ENCODE data around the gene RUNX1.

RUNX1 gene

GRCh38 chr21:34979383-34979782, 69.7 kb downstream of the RUNX1 start:
- H3K4me3 ChIP-seq (ENCODE audit: low read length): no peak overlapping the region
- H3K79me2 ChIP-seq (ENCODE audit: low read length): peaks cover 5% of the 10 kb centered on the region; the same call in 1 of the 2 replicates
- no peak overlapping the region for H3K27ac ChIP-seq (ENCODE audit: low read length)
- no peak overlapping the region for H2AFZ ChIP-seq (ENCODE audit: low read depth, low read length)
- H3K27me3 ChIP-seq (ENCODE audit: low read depth, low read length): peaks cover 13% of the 10 kb centered on the region
- TF ChIP-seq EZH2phosphoT487 (IDR thresholded peaks at IDR 0.05; ENCODE audit: low read depth) (no peak), CTCF (IDR thresholded peaks at IDR 0.05; ENCODE audit: low read depth, low read length) (no peak)
- no peaks in the 10 kb centered on the region for H3K9me3 ChIP-seq (ENCODE audit: insufficient read depth, low read length)
- H4K20me1 ChIP-seq (ENCODE audit: insufficient read depth, low read length): peaks cover 68% of the 10 kb centered on the region
- no peak overlapping the region for H3K9ac ChIP-seq (ENCODE audit: low read length)
- no peak overlapping the region for H3K4me2 ChIP-seq (ENCODE audit: low read length)
- H3K36me3 ChIP-seq (replicated peaks; ENCODE audit: low read depth, low read length): peaks cover 9% of the 10 kb centered on the region
- H3K4me1 ChIP-seq (ENCODE audit: low read length): peaks cover 32% of the 10 kb centered on the region

GRCh38 chr21:34977333-34977732, 71.8 kb downstream of the RUNX1 start:
- no peak overlapping the region for H3K4me2 ChIP-seq (ENCODE audit: low read length)
- peaks cover 27% of the 10 kb centered on the region for H3K27me3 ChIP-seq (ENCODE audit: low read depth, low read length)
- TF ChIP-seq CTCF (IDR thresholded peaks at IDR 0.05; ENCODE audit: low read depth, low read length) (no peak), EZH2phosphoT487 (IDR thresholded peaks at IDR 0.05; ENCODE audit: low read depth) (no peak)
- H2AFZ ChIP-seq (ENCODE audit: low read depth, low read length): no peak overlapping the region
- H3K36me3 ChIP-seq (replicated peaks; ENCODE audit: low read depth, low read length): peaks cover 9% of the 10 kb centered on the region
- no peak overlapping the region for H3K9ac ChIP-seq (ENCODE audit: low read length)
- no peaks in the 10 kb centered on the region for H3K9me3 ChIP-seq (ENCODE audit: insufficient read depth, low read length)
- H3K4me1 ChIP-seq (ENCODE audit: low read length): peaks cover 26% of the 10 kb centered on the region
- peaks cover 68% of the 10 kb centered on the region for H4K20me1 ChIP-seq (ENCODE audit: insufficient read depth, low read length)
- peaks cover 17% of the 10 kb centered on the region for H3K79me2 ChIP-seq (ENCODE audit: low read length)
- H3K4me3 ChIP-seq (ENCODE audit: low read length): no peak overlapping the region
- H3K27ac ChIP-seq (ENCODE audit: low read length): no peak overlapping the region

- Histone ChIP-seq H3K36me3 (replicated peaks; ENCODE audit: low read depth, low read length) (peaks cover 9% of the 10 kb centered on the region), H4K20me1 (ENCODE audit: insufficient read depth, low read length) (peaks cover 78% of the 10 kb centered on the region), H3K9me3 (ENCODE audit: insufficient read depth, low read length) (no peaks in the 10 kb centered on the region), H2AFZ (ENCODE audit: low read depth, low read length) (no peak overlapping the region), H3K27ac (ENCODE audit: low read length) (peak overlapping the region; percentile 53), H3K4me3 (ENCODE audit: low read length) (peak overlapping the region; percentile 72), H3K27me3 (ENCODE audit: low read depth, low read length) (peaks cover 33% of the 10 kb centered on the region), H3K4me1 (ENCODE audit: low read length) (peaks cover 38% of the 10 kb centered on the region), H3K79me2 (ENCODE audit: low read length) (peaks cover 21% of the 10 kb centered on the region), H3K4me2 (ENCODE audit: low read length) (peak overlapping the region; percentile 94), H3K9ac (ENCODE audit: low read length) (peak overlapping the region; percentile 30; the same call in 1 of the 2 replicates)
- TF ChIP-seq EZH2phosphoT487 (IDR thresholded peaks at IDR 0.05; ENCODE audit: low read depth) (no peak), CTCF (IDR thresholded peaks at IDR 0.05; ENCODE audit: low read depth, low read length) (no peak)
Observed at GRCh38 chr21:34974162-34974981, 74.7 kb downstream of the RUNX1 start.

GRCh38 chr21:34973685-34974084, 75.4 kb downstream of the RUNX1 start:
- peaks cover 24% of the 10 kb centered on the region for H3K79me2 ChIP-seq (ENCODE audit: low read length)
- H3K4me3 ChIP-seq (ENCODE audit: low read length): peak overlapping the region; percentile 72
- no peak for TF ChIP-seq CTCF (IDR thresholded peaks at IDR 0.05; ENCODE audit: low read depth, low read length)
- no peak for TF ChIP-seq EZH2phosphoT487 (IDR thresholded peaks at IDR 0.05; ENCODE audit: low read depth)
- peaks cover 33% of the 10 kb centered on the region for H3K27me3 ChIP-seq (ENCODE audit: low read depth, low read length)
- H3K9ac ChIP-seq (ENCODE audit: low read length): peak overlapping the region; percentile 30; the same call in 1 of the 2 replicates
- H3K4me2 ChIP-seq (ENCODE audit: low read length): peak overlapping the region; percentile 94
- H3K4me1 ChIP-seq (ENCODE audit: low read length): peaks cover 45% of the 10 kb centered on the region
- H3K9me3 ChIP-seq (ENCODE audit: insufficient read depth, low read length): no peaks in the 10 kb centered on the region
- H3K36me3 ChIP-seq (replicated peaks; ENCODE audit: low read depth, low read length): peaks cover 9% of the 10 kb centered on the region
- peaks cover 80% of the 10 kb centered on the region for H4K20me1 ChIP-seq (ENCODE audit: insufficient read depth, low read length)
- no peak overlapping the region for H2AFZ ChIP-seq (ENCODE audit: low read depth, low read length)
- peak overlapping the region; percentile 36; the same call in 1 of the 2 replicates for H3K27ac ChIP-seq (ENCODE audit: low read length)
